Iris pigment epithelial cell (primary cell): ENCODE measurements around the gene MYRFL.

Experiments
- DNase-seq: peaks from one replicate; pipeline ENCODE4 v3.0.0-alpha.2; 2011; ENCODE audit warnings: low read depth

The MYRFL gene

GRCh38 chr12:69932676-69933552 is 107.9 kb downstream of the MYRFL start:
- DNase-seq = no peak

DNA sequence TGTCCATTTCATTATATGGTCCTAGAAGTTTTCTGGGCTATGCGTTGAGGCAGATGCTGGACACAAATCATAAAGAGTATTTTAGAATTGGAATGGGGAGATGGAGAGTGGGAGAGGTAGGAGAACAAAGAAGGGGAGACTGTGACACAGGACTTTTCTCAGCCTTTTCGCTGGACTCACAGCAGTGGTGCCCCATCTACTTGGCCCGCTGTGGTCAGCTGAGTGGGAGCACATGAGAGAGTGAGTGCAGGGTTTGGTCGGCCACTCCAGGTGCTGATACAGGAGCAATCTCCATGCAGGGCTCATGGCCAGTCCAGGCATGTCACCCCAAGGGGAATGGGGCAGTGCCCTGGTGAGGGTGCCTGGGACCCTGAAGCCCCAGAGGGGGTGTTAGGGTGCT is 109.0 kb downstream of the MYRFL start:
- no peak for DNase-seq

GRCh38 chr12:69935651-69936100 is 110.6 kb downstream of the MYRFL start:
- DNase-seq = no peak

- no peak for DNase-seq
These were observed 111.2 kb downstream of the MYRFL start for GRCh38 chr12:69936214-69936731.

DNA sequence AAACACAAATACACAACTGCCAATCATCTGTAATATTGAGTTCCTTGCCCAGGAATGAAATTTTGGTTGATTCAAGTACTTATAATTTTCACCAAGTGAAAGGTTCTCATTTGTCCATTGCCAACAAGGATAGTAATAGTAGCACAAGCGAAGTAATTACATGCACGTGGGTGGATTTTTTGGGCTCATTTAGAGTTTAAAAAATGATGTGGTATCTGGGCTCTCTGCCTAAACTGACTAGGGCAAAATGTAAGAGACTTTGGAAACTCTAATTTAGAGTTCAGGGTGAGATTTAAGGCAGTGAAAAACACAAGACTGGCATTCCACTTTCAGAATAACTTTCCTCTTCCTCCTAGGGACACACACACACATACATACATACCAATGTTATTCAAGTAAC is 111.7 kb downstream of the MYRFL start:
- DNase-seq = no peak

DNA sequence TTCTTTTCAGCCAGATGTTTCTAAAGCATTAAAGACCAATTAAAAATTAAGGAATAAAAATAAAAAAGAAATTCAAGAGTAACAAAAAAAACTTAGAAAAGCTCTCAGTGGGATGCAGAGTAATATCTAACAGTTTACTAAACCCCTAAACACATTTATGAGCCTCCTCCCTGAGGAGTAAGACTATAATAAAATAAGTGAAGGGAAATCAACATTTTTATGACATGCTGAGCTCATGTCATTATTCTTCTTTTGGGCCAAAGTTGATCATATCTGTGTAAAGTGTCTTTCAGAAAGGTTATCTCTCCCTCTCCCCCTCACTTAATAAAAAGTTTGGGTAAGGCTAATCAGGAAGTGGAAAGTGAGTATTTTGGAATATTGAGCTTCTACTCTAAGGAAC is 122.1 kb downstream of the MYRFL start:
- no peak for DNase-seq

DNA sequence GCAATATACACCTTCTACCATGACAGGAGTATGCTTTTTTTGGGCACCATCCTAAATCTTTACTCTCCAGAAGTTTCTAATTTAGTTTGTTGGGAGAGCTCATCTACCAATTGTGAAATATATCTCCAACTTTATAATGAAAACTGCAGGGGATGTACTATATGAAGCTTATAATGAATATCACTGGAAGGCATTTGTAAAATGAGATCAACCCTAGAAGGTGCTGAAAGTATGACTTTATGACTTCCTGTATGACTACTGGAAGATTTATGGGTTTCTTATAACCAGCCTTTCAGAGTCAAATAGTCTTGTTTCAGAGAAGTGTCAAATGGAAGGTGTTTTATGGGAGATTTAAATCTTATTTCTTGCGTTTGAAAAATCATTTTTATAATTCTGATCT is 122.9 kb downstream of the MYRFL start:
- no peak for DNase-seq

DNA sequence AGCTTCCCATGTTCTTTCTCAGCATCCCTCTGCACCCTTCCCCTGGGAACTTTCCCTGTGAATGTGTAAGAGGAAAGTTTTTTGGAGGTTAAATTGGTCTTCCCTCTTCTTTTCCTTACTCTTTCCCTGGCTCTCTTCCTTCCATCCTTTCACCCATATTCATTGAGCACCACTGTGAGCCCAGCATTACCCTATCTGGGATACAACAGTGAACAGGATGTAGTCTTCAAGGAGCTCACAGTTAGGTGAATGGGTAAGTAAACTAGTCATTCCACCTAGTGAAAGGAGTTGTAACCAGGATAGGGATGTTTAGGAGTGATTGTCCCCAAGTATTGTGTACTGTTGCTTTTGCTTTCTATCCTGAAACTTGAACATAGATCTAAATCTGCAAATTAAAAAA is 123.8 kb downstream of the MYRFL start:
- DNase-seq = no peak

GRCh38 chr12:69949311-69950002 is 124.4 kb downstream of the MYRFL start:
- no peak for DNase-seq

DNA sequence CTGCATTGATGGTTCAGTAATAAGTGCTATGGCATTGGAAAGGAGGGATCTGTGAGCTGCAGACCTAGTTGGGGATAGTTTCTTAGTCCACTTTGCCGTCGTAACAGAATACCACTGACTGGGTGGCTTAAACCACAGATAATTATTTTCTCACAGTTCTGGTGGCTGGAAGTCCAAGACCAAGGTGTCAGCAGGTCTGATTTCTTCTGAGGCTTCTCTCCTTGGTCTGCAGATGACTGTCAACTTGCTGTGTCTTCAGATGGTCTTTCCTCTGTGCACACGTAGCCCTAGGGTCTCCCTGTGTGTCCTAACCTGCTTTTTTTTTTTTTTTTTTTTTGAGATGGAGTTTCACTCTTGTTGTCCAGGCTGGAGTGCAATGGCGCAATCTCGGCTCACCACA is 126.1 kb downstream of the MYRFL start:
- no peak for DNase-seq

DNA sequence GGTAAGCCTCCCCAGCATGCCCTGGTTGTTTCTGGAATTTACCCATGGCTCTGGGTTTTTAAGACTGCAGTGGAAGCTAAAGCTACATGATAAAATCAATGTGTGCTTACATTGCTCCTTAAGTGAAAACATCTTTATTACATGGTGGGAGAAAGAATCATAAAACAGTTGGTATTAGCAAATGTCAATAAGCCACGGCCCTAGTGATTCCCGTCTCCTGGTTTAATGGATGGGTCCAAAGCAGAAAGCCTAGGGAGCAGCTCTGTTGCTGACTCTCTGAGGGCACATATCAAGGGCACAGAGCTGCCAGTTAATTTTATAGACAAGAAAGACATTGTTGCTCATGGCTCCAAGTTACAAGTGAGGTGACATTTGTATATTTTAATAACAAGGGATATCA is 127.9 kb downstream of the MYRFL start:
- DNase-seq = no peak

- no peak for DNase-seq
These were observed 136.2 kb downstream of the MYRFL start for GRCh38 chr12:69961246-69961645.

- peak; percentile 16 for DNase-seq
These were observed 141.4 kb downstream of the MYRFL start for GRCh38 chr12:69966409-69966808.

- peak; percentile 8 for DNase-seq
These were observed 141.8 kb downstream of the MYRFL start for GRCh38 chr12:69966839-69967238.

- DNase-seq = no peak
These were observed 144.0 kb downstream of the MYRFL start for GRCh38 chr12:69969011-69969410.

GRCh38 chr12:69972136-69972535 is 147.1 kb downstream of the MYRFL start:
- no peak for DNase-seq

DNA sequence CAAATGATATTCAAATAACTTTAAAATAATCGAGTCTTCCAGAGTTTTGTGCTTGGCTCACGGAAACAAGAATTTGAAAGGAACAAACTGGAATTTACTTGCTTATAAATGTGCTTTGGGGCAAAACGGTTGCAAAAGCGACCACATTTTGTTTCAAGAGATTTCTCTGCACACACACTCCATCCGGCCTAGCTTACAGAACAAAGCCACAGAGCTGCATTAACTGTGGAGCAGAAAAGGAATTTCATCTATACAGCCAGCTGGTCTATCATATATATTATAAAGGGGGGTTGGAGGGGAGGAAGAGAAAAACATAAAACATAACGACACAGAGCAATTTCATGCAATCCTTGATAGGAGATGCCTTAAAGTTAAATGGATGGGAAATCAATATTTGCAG is 153.0 kb downstream of the MYRFL start:
- no peak for DNase-seq

DNA sequence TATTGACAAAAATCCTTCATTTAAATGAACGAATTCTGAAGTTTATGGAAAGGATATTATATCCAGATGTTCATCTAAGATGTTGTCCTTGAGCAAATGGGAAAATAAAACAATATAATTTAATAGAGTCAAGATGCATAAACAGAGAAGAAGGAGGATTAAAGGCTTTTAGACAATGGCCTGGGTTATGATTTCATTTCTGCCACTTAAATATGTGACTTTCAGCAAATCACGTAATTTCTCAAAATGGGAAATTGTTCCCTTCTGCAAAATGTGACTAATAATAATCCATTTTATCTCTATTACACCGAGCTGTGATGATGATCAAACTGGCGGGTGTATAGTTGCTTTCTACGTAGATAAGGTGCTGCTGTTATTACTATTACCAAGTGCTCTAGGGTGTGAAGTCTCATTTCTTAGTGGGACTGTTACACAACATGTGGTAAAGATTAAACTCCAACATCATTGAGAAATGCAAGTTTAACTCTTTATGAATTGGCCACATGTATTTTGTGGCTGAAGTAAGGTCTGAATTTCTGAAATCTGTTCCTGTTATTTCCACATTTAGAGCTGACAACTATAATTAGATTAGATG is 157.0 kb downstream of the MYRFL start:
- peak; percentile 9 for DNase-seq

DNA sequence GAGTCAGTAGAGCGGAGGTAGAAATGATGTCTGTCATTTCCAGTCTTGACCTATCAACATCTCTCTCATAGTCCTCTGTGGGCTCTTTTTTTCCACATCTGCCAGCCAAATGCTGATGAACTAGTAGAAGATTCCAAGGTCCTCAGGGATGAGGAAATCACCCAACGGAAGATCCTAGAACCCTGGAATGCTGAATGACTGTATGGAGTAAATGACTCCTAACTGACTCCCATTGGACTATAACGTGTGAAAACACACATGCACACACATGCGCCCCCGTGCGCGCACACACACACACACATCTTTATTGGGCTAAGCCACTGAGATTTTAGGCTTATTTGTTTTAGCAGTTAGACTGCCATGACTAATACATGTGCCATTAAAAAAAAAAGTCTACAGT is 159.2 kb downstream of the MYRFL start:
- no peak for DNase-seq

DNA sequence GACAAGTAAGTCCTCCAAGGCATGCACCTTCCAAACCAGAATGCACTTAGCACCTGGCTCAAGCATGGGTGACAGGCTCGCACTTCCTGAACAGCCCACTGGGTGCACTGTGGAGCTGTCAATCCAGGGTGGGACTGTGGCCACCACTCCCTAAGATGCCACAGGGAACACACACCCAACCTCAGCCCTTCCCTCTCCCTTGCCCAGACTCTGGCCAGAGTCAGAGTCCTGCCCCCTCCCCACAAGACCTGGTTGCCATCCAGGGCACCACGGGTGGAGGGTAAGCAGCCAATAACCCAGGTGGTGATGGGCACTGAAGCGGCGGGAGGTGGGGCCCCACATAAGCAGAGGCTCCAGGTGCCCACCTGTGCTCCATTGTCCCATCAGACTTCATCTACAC is 160.6 kb downstream of the MYRFL start:
- DNase-seq = no peak

GRCh38 chr12:69986114-69986513 is 161.1 kb downstream of the MYRFL start:
- no peak for DNase-seq

- peak; percentile 92 for DNase-seq
These were observed 162.6 kb downstream of the MYRFL start for GRCh38 chr12:69987579-69988091.
